OCI-M2 (cell line): ENCODE results near the gene STRN3.
"Not testable (repeated sequence)": the region's sequence is repeated elsewhere in the genome, so short reads cannot be mapped to it uniquely, and the experiment has no call there.

Experiments
- DNase-seq: peaks from one replicate; lab custom pipeline; 2025; ENCODE audit not compliant: unreplicated experiment; lab: John Stamatoyannopoulos, UW

Gene STRN3

DNA sequence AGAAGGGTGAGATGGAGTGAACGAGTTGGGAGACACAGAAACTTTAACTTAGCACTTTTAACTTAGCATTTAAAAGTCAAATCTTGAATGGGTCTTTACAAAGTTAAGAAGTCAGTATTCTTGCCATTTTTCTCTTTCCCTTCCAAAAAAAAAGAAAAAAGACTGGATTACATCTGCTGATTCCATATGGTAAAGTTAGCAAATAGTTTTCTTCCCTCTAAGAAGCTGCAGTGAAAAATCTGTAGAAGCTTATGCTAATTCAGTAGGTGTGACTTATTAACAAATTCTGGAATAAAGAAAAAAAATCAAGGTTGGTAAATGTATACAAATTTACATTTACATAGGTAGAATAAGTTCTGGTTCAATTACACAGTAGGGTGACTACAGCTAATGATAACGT, 100.9 kb downstream of the STRN3 start:
- DNase-seq: no peak

DNA sequence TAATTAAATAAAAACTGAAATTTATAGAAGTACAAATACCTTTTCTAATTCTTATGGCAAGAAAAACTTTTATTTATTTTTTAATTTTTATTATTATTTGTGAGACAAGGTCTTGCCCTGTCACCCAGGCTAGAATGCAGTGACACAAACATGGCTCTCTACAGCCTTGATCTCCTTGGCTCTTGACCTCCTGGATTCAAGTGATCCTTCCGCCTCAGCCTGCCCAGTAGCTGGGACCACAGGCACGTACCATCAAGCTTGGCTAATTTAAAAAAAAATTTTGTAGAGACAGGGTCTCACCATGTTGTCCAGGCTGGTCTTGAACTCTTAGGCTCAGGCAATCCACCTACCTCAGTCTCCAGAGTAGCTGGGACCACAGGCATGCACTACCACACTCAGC, 104.4 kb downstream of the STRN3 start:
- DNase-seq: no peak

DNA sequence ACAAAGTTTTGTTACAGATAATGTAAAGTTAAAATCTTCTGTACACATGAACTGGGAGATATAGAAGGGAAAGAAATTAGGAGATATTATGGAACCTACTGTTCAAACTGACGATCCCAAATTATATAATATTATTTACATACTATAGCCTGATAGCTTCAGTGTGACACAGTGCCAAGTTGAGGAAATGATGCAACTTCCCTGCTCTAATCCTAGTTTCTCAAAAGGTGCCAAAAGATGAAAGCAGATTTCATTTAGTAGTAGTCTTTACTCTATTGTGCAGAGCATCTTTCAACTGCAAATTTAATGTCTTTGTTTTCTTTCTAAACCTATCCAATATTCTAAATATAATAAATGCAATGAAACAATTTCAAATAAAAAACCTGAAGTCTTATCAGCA, 104.9 kb downstream of the STRN3 start:
- no peak for DNase-seq

DNA sequence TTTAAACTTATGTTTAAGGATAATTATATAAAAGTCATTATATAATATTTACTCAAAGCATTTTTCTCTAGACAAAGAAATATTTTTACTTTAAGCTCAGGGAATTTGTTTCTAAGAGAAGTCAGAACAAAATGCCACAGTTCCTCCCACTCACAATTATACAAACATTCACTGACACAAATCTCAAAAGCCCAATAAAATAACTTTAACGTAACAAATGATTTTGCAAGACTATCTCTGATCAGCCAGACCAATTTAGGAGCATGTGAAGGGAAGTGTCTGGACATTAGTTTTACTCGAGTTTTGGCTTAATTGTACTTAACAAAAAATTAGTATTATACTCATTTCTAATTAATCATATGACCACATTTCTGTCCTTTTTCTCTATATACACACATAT, 110.6 kb downstream of the STRN3 start:
- no peak for DNase-seq

DNA sequence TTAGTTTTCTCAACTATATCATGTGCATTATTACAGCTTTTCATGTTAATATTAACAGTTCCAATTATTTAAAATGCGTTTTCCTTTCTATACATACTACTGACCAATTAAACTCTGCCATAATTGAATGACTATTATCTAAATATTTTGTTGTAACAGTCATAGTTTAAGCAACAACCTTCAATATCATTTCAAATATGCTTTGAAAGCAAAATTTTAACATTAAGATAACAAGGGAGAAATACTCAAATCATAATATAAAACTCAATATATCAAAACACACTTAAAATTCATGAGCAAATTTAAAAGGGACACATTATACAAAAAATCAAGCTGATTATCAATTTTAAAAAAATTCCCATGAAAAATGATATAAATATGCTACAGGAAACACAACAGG, 111.4 kb downstream of the STRN3 start:
- DNase-seq: no peak

DNA sequence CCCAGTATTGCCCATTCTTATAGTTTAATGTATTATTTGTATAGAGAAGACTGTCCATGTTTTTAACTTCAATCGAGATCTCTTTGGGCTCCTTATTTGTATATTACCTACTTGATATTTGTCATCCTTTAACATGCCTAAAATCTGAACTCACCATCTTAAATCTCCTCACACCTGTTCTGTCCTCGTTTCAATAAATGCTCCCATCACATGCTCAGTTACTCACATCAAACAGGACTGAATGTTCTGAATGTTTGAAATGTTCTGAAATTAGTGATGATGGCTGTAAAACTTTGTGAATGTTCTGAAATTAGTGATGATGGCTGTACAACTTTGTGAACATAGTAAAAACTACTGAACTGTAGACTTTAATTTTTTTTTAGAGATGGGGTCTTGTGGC, 117.4 kb downstream of the STRN3 start:
- no peak for DNase-seq

DNA sequence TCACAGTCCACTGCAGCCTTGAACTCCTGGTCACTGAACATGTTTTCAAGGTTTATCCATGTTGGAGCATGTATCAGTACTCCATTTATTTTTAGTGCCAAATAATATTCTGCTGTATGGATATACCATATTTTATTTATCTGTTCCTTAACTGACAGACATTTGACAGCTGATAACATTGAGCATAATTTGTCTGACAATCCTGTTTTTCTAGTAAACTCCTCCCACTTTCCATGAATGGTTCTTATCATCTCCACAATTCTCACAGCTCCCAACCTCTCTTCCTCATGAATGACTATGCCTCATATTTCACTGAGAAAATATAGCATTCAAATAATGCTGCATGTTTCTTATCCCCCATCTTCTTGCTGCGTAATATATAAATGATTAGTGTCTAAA, 118.5 kb downstream of the STRN3 start:
- DNase-seq: no peak

DNA sequence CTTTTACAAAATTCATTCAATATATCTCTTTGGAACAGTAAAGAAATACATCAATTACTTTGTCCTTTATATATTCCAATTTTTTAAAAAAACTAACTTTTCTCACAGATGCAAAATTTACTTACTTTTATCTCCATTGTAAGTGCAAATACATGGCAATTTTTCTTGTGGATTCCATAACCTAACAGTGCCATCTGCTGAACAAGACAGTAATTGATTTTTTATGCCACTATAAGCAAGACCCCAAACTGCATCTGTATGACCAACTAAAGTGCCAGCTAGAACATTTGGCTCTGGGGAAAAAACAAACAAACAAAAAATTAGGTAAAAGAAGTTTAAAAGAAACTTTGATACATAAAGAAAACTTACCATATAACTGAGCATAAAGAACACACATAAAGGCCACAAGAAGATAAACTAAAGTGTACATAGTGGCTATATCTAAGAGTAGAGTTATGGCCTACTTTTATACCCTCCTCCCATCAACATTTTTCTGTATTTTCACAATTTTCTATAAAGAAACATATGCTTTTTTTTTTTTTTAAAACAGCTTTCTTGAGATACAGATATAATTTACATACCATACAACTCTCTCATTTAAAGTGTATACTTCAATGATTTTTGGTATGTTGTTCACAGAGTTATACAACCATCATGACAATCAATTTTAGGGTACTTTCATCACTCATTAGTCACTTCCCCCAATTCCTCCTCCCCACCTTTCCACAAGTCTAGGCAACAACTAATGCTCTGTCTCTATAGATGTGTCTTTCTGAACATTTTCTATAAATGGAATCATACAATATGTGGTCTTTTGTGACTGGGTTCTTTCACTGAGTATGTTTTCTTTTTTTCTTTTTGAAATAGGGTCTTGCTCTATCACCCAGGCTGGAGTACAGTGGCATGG, 119.2 kb downstream of the STRN3 start:
- DNase-seq: no peak

DNA sequence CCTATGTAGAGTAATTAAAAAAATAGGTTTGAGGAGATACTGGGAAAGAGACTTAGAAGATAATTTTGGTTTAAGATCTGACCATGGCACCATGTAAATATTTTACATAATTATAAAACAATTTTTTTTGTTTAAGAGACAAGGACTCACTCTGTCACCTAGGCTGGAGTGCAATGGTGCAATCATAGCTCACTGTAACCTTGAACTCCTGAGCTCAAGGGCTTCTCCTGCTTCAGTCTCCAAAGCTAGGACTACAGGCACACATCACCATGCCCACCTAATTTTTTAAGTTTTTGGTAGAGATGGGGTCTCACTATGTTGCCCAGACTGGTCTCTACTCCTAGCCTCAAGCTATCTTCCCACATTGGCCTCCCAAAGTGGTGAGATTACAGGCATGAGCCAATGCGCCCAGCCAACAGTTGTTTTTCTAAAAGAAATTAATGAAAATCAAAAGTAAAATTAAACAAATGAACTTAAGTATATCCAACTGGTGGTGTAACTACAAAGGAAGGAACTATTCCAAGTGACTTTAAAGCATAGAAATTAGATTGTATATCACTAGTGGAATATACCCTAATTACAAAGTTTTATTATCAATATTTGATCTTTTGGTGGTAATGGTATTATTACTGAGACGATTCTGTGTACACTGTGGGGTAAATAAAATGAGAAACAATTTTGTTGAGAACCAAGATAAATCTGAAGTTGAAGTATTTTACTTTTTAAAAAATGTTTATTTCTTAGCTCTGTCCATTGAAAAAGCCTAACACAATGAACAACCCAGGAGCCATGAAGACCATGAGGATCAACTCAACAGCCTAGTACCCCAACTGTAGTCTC, 122.7 kb downstream of the STRN3 start:
- no peak for DNase-seq

DNA sequence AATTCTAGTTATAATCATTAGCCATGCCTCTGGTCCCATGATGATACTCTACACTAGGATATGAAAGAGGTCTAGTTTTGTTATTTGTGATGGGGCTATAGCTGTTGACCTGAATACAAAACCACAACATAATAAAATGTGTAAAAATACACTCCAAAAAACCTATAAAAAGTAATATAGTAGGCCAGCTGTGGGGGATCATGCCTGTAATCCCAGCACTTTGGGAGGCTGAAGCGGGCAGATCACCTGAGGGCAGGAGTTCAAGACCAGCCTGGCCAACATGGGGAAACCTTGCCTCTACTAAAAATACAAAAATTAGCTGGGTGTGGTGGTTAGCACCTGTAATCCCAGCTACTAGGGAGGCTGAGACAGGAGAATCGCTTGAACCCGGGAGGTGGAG, 129.1 kb downstream of the STRN3 start:
- DNase-seq: not testable (repeated sequence)

DNA sequence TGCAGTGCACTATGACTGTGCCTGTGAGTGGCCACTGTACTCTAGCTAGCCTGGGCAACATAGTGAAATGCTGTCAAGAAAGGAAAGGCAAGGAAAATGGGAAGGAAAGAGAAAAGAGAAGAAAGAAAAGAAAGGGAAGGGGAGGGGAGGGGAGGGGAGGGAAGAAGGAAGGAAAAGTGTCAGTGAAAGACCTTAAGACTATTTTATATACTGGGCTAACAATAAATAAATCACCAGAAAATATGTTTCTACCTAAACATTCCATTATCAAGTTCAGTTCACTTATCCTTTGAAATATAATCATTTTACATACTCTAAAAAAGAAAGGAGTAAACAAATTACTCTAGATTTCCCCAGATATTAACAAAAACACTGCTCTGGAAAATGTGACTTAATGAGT, 129.7 kb downstream of the STRN3 start:
- DNase-seq: no peak

DNA sequence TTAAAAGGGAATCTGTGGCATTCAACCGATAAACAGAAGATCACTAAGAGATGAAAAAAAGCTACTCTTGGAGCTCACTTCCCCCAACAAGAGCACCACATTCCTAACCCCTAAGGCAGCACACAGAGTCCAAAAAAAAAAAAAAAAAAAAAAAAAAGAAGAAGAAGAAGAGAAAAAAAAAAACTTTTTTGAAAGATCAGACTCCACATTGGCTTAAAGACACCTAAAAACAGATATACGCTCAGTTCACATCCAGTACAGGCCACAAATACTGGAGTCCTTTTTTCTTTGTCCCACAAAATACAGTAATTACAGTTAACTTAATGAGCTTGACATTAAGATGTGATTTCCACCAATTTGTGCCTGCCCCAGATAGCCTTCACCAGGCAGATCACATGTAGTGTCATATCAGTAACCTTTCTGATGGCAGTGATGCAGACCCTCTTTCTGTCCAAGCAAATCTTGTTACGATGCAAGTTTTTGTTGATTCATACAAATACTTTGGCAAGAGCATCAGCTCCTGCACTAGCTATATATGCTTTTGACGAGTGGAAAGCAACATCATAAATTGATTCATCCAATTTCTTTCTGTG, 131.2 kb downstream of the STRN3 start:
- no peak for DNase-seq

DNA sequence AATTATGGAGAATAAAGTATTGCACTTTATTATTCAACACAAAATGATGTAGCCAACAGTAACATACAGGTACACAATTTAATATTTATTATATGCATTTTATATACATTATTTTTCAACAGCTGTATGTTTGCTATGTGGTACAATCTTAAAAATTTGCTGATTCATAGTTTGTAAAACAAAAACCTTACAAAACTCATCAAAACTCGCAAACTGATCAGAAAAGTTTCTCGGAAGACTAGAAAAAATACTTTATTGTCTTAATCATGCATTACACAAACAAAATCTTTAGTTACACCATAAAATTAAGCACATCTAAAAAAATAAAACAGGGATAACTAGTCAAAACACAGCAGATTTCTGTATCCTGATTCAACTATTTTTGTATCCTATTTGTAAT, 132.4 kb downstream of the STRN3 start:
- no peak for DNase-seq

DNA sequence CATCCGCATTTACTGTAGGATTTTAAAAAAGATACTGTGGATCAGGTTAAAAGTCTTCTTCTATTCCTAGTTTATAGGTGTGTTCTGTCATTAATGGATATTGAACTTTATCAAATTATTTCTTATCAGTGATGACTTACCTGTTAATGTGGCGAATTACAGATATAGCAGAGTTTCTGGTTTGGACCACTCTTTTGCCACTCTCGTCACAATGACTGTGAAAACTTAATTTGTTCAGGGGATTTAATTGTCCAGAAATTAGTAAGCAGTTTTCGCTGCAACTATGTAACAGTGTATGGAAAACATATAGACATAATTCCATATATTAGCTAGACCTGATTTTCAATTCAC, 137.0 kb downstream of the STRN3 start:
- DNase-seq: no peak

DNA sequence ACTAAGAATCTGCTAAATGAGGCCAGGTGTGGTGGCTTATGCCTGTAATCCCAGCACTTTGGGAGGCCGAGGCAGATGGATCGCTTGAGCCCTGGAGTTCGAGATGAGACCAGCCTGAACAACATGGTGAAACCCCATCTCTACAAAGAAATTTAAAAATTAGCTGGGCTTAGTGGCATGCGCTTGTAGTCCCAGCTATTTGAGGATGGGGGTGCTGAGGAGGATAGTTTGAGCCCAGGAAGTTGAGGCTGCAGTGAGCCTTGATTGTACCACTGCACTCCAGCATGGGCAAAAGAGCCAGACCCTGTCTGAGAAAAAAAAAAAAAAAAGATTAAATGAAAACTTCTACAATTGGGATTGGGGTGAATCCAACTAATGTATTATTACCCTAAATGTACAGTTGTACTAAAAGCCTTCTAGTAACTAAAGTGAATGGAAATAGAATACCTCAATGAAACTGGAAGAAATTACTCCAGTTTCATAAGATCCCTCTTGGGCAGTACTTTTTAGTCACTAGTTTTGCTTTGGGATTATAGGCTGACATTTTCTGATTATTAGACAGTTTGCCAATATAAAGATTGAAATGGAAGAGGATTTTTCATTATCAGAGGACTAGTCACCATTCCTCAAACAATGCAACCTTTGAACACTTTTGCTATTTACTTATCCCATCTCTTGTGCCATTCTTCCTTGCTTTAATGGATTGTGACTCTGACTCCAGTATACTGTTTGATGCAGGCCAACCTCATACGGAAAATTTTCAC, 137.5 kb downstream of the STRN3 start:
- no peak for DNase-seq

DNA sequence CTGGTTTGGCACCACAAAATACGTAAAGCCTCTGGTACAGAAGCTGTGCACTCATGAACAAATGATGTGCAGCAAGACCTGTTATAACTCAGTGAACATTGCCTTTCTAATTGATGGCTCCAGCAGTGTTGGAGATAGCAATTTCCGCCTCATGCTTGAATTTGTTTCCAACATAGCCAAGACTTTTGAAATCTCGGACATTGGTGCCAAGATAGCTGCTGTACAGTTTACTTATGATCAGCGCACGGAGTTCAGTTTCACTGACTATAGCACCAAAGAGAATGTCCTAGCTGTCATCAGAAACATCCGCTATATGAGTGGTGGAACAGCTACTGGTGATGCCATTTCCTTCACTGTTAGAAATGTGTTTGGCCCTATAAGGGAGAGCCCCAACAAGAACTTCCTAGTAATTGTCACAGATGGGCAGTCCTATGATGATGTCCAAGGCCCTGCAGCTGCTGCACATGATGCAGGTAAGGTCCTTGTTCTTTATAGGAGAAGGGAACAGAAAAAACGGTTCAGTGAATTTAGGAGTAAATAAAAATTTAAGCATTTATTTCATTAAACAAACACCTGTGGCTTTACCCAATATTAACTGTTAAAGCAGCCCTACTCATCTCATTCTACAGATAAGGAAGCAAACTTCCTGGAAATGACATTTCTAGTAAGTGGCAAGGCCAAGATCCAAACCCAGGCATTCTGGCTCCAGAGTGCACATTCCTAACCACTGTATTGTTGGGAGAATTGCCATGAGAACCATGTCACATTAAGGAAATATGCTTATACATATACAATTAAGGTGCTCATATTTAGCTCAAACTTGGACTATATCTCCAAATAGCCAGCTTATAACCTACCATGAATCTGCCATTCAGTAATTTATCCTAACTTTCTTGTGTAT, 140.1 kb downstream of the STRN3 start:
- DNase-seq: no peak

DNA sequence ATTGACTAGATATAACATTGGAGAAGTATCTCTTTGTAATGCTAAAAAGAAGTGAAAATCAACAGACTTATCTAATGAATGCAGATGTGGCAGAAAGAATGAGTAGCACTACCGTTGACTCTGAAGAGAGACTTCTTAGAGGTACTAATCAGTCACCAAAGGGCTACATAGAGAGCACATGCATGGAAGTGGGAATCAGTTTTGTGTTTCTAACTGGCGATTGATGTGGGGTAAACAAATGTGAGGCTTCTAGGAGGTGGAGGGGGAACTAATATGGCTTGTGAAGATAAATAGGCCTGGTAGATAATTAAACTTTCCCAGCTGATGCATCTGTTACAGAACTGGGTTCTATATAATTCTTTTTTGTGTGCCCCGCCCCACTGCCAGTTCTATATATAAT, 141.3 kb downstream of the STRN3 start:
- peak; percentile 56 for DNase-seq

DNA sequence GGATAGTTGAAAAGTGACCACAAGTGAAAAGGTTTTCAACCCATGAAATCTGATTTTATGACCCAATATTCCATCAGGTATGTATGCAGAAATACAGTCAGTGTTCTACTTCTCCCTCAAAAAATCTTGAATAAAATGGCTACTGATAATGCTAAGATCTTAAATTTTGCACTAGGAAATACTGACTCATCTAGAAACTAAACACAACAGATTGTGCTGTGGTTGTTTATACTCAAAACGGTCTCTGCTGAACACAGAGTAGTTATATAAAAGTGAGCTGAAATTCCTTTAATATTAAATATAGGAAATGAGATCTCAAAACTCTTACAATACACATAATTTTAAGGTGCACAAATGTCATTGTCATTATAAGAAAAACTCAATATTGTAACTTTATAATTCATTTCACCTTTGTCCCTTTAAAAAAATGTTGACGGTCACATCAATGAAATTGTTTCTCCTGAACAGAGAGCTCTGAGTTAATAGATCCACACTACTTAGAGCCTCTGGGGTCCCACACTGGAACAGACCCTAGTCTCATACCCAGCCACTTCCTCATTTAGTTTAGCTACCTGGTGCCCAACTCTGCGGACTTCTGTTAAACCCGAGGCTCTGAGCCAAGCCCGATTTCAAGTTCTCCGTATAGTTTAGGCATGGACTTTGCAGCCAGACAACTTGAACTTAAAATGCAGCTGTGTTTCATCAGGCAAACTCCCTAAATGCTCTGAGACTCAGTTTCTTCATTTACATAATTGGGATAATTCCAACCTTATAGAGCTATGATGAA, 142.5 kb downstream of the STRN3 start:
- no peak for DNase-seq

DNA sequence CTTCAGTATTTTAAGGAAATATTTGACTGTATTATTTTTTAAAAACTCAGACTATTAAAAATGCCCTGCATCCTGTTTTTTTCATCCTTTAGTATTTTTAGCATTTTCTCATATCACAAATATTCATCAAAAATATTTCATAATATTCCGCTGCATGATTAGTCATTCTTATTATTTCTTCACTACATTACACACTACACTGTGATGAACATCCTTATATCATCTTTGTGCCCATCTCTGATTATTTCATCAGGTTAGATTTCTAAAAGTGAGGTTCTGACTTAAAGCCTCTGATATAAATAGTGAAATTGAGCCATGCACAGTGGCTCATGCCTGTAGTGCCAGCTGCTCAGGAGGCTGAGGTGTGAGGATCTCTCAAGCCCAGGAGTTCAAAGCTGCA, 143.7 kb downstream of the STRN3 start:
- no peak for DNase-seq
